Breast epithelium (tissue), 3 donors: Measurements from ENCODE around the gene PRKCD.

Source experiments
- CTCF ChIP-seq, 3 donors: fragments of 450-650 bp; IDR thresholded peaks; one replicate each; pipeline ENCODE4 v1.5.1; 2016 to 2017; ENCODE audit warnings: antibody characterized with exemption in 3 of 3, mild to moderate bottlenecking in 3 of 3, moderate library complexity in 3 of 3
- POLR2AphosphoS5 ChIP-seq, 3 donors: sonication (generic); formaldehyde crosslinking; IDR thresholded peaks; one replicate each; pipeline ENCODE4 v1.6.1; 2017; ENCODE audit warnings: antibody characterized with exemption in 3 of 3

GRCh38 chr3:53232641-53233377, 71.8 kb downstream of the PRKCD start:
- TF ChIP-seq CTCF (IDR thresholded peaks at IDR 0.05) (no peak), POLR2AphosphoS5 (IDR thresholded peaks at IDR 0.05) (no peak)
